Caco-2 (cell line): ENCODE results near the gene SHC3. TPM values are rescaled to one million over a fixed set of nuclear protein-coding genes. Genes with fewer than 3 reads are reported as not detected.

Source experiments
- BruUV-seq: library from RNA; stranded (reverse); fragments of 400-500 nt; replicated peaks from 2 replicates; lab custom pipeline; 2021; lab: Mats Ljungman, UMichigan
- CTCF ChIA-PET: fragments of 300-600 bp; sonication (Branson Sonifier 250); formaldehyde crosslinking; loops from one replicate; lab custom pipeline; 2022; ENCODE audit warnings: antibody characterized with exemption; lab: Charles Lee
- POLR2A ChIA-PET: fragments of 300-600 bp; sonication (Branson Sonifier 250); formaldehyde crosslinking; loops from one replicate; lab custom pipeline; 2022; ENCODE audit warnings: antibody characterized with exemption; lab: Charles Lee
- DNase-seq, 2 experiments: peaks; one replicate each; pipeline versions ENCODE4 v3.0.0 to v3.0.0-alpha.2; 2020 to 2022
- H3K27me3 ChIP-seq: replicated peaks from 2 replicates; pipeline ENCODE4 v1.6.0; 2011; ENCODE audit warnings: low read length; ENCODE audit not compliant: control insufficient read depth, insufficient read depth
- H3K36me3 ChIP-seq: 2 replicates; pipeline ENCODE4 v1.5.1; 2011; ENCODE audit warnings: low read length; ENCODE audit not compliant: control insufficient read depth, insufficient read depth
- H3K4me1 ChIP-seq: fragments of 250-450 bp; sonication (Bioruptor Pico); 2 replicates; pipeline ENCODE4 v1.5.1; 2020; ENCODE audit warnings: mild to moderate bottlenecking
- H3K4me3 ChIP-seq: 2 replicates; pipeline ENCODE4 v1.5.1; 2011; ENCODE audit warnings: low read depth, mild to moderate bottlenecking, control low read depth, low read length
- H3K9me3 ChIP-seq: fragments of 250-450 bp; sonication (Bioruptor Pico); 2 replicates; pipeline ENCODE4 v1.5.1; 2020; ENCODE audit warnings: mild to moderate bottlenecking, moderate library complexity
- H3K27ac Mint-ChIP-seq: one replicate; pipeline ENCODE4 v1.8.0; 2022; ENCODE audit warnings: mixed read lengths; ENCODE audit not compliant: unreplicated experiment
- H3K27me3 Mint-ChIP-seq: one replicate; pipeline ENCODE4 v1.8.0; 2022; ENCODE audit warnings: mixed read lengths; ENCODE audit not compliant: insufficient read depth, unreplicated experiment
- H3K36me3 Mint-ChIP-seq: one replicate; pipeline ENCODE4 v1.8.0; 2022; ENCODE audit warnings: mild to moderate bottlenecking, mixed read lengths; ENCODE audit not compliant: insufficient read depth, unreplicated experiment
- H3K4me1 Mint-ChIP-seq: one replicate; pipeline ENCODE4 v1.8.0; 2022; ENCODE audit warnings: low read depth, mixed read lengths; ENCODE audit not compliant: unreplicated experiment
- H3K4me3 Mint-ChIP-seq: one replicate; pipeline ENCODE4 v1.8.0; 2022; ENCODE audit warnings: mild to moderate bottlenecking, moderate library complexity, mixed read lengths; ENCODE audit not compliant: unreplicated experiment
- H3K9me3 Mint-ChIP-seq: one replicate; pipeline ENCODE4 v1.8.0; 2022; ENCODE audit warnings: mixed read lengths; ENCODE audit not compliant: unreplicated experiment
- CTCF ChIP-seq, 2 experiments: fragments of 200-600 bp in 1 of 2; IDR thresholded peaks; 1 replicate in 1 of 2; 2 replicates in 1 of 2; pipeline versions ENCODE4 v1.5.1 to v1.8.0; 2011 to 2022; ENCODE audit warnings: antibody characterized with exemption in 1 of 2, control low read depth in 1 of 2, inconsistent platforms in 1 of 2, low read depth in 1 of 2, low read length in 1 of 2, mild to moderate bottlenecking in 1 of 2, moderate library complexity in 1 of 2; ENCODE audit not compliant: insufficient read depth in 1 of 2, severe bottlenecking in 1 of 2, unreplicated experiment in 1 of 2
- intact Hi-C: fragments of 100-400 bp; cut with micrococcal nuclease; formaldehyde crosslinking; loops from one replicate; pipeline ENCODE4 v1.10.0; 2022; ENCODE audit not compliant: unreplicated experiment
- total RNA-seq: library from RNA; stranded (reverse); gene quantifications from 2 replicates; pipeline ENCODE4 v1.2.3, GENCODE V29; 2022

SHC3 gene
- total RNA-seq, 1 experiment from 2014 or later: 0.20 TPM

- no peak for TF ChIP-seq CTCF (IDR thresholded peaks at IDR 0.05; ENCODE audit: insufficient read depth in 1 of 2, low read depth in 1 of 2, low read length in 1 of 2, severe bottlenecking in 1 of 2, unreplicated experiment in 1 of 2)
- intact Hi-C loops: no loop called here
- H3K4me1 Mint-ChIP-seq: no peaks in the 10 kb centered on the region
- BruUV-seq: no TSS peak
- no peaks in the 10 kb centered on the region for H3K36me3 Mint-ChIP-seq
- no peak overlapping the region for H3K27ac Mint-ChIP-seq
- Histone ChIP-seq H3K9me3 (no peaks in the 10 kb centered on the region), H3K27me3 (no peaks in the 10 kb centered on the region; the same call in 1 of the 2 replicates), H3K4me1 (no peaks in the 10 kb centered on the region), H3K4me3 (no peak overlapping the region), H3K36me3 (no peaks in the 10 kb centered on the region)
- no peaks in the 10 kb centered on the region for H3K27me3 Mint-ChIP-seq
- no peaks in the 10 kb centered on the region for H3K9me3 Mint-ChIP-seq
- DNase-seq: no peak
- CTCF ChIA-PET: no interaction called here
- POLR2A ChIA-PET: no interaction called here
- H3K4me3 Mint-ChIP-seq: no peak overlapping the region
Measured at GRCh38 chr9:88971131-88971960, 207.3 kb downstream of the SHC3 start.

- no peak for DNase-seq
- no peak overlapping the region for H3K4me3 Mint-ChIP-seq
- Histone ChIP-seq H3K4me3 (no peak overlapping the region), H3K9me3 (no peaks in the 10 kb centered on the region), H3K36me3 (no peaks in the 10 kb centered on the region), H3K27me3 (no peaks in the 10 kb centered on the region; the same call in 1 of the 2 replicates), H3K4me1 (no peaks in the 10 kb centered on the region)
- intact Hi-C loops: no loop called here
- POLR2A ChIA-PET: no interaction called here
- no peak for TF ChIP-seq CTCF (IDR thresholded peaks at IDR 0.05; ENCODE audit: insufficient read depth in 1 of 2, low read depth in 1 of 2, low read length in 1 of 2, severe bottlenecking in 1 of 2, unreplicated experiment in 1 of 2)
- no TSS peak for BruUV-seq
- no peak overlapping the region for H3K27ac Mint-ChIP-seq
- no peaks in the 10 kb centered on the region for H3K9me3 Mint-ChIP-seq
- CTCF ChIA-PET: no interaction called here
- no peaks in the 10 kb centered on the region for H3K36me3 Mint-ChIP-seq
- H3K4me1 Mint-ChIP-seq: no peaks in the 10 kb centered on the region
- no peaks in the 10 kb centered on the region for H3K27me3 Mint-ChIP-seq
Measured at GRCh38 chr9:88969646-88970373, 208.8 kb downstream of the SHC3 start.

- H3K27me3 Mint-ChIP-seq: no peaks in the 10 kb centered on the region
- H3K9me3 Mint-ChIP-seq: no peaks in the 10 kb centered on the region
- no peak overlapping the region for H3K4me3 Mint-ChIP-seq
- no peaks in the 10 kb centered on the region for H3K4me1 ChIP-seq
- ChIA-PET POLR2A (no interaction called here), CTCF (no interaction called here)
- no peak overlapping the region for H3K27ac Mint-ChIP-seq
- H3K4me3 ChIP-seq: no peak overlapping the region
- BruUV-seq: no TSS peak
- H3K4me1 Mint-ChIP-seq: no peaks in the 10 kb centered on the region
- no peak for TF ChIP-seq CTCF (IDR thresholded peaks at IDR 0.05; ENCODE audit: insufficient read depth in 1 of 2, low read depth in 1 of 2, low read length in 1 of 2, severe bottlenecking in 1 of 2, unreplicated experiment in 1 of 2)
- H3K27me3 ChIP-seq: no peaks in the 10 kb centered on the region; the same call in 1 of the 2 replicates
- H3K36me3 Mint-ChIP-seq: no peaks in the 10 kb centered on the region
- no peaks in the 10 kb centered on the region for H3K36me3 ChIP-seq
- DNase-seq: no peak
- no peaks in the 10 kb centered on the region for H3K9me3 ChIP-seq
- intact Hi-C loops: no loop called here
Measured at GRCh38 chr9:88968799-88969198, 209.8 kb downstream of the SHC3 start.
